HepG2 (cell line): Measurements from ENCODE around the gene SENP5. TPM values are rescaled to one million over a fixed set of nuclear protein-coding genes. Genes with fewer than 3 reads are reported as not detected.

Experiments
- ARID4A ChIP-seq: sonication (generic); formaldehyde crosslinking; IDR thresholded peaks from 2 replicates; pipeline ENCODE4 v1.5.0; 2020; ENCODE audit warnings: mild to moderate bottlenecking, missing genetic modification reagents, borderline replicate concordance
- CC2D1A ChIP-seq: sonication (generic); formaldehyde crosslinking; IDR thresholded peaks from 2 replicates; pipeline ENCODE4 v1.8.1; 2023; ENCODE audit warnings: mild to moderate bottlenecking, missing genetic modification reagents
- ELF3 ChIP-seq: IDR thresholded peaks from 2 replicates; pipeline ENCODE4 v1.6.1; 2016; ENCODE audit warnings: missing genetic modification reagents, missing compliant biosample characterization
- GABPB1 ChIP-seq: IDR thresholded peaks from 2 replicates; pipeline ENCODE4 v1.6.1; 2016; ENCODE audit warnings: mild to moderate bottlenecking, missing genetic modification reagents, moderate library complexity, missing compliant biosample characterization
- GATAD1 ChIP-seq: IDR thresholded peaks from 2 replicates; pipeline ENCODE4 v1.6.1; 2016; ENCODE audit warnings: missing genetic modification reagents, missing compliant biosample characterization
- IKZF5 ChIP-seq: IDR thresholded peaks from 2 replicates; pipeline ENCODE4 v1.6.1; 2018; ENCODE audit warnings: missing genetic modification reagents, mild to moderate bottlenecking, missing compliant biosample characterization
- KDM4B ChIP-seq: sonication (generic); formaldehyde crosslinking; IDR thresholded peaks from 2 replicates; pipeline ENCODE4 v1.4.0; 2020; ENCODE audit warnings: missing genetic modification reagents
- KMT2A ChIP-seq: sonication (generic); formaldehyde crosslinking; IDR thresholded peaks from 2 replicates; pipeline ENCODE4 v1.4.0; 2020; ENCODE audit warnings: missing genetic modification reagents
- MEIS1 ChIP-seq: sonication (generic); formaldehyde crosslinking; IDR thresholded peaks from 2 replicates; pipeline ENCODE4 v1.9.0; 2021; ENCODE audit warnings: mild to moderate bottlenecking, missing genetic modification reagents, moderate library complexity, borderline replicate concordance
- NFKBIZ ChIP-seq: IDR thresholded peaks from 2 replicates; pipeline ENCODE4 v1.6.1; 2018; ENCODE audit warnings: missing genetic modification reagents, missing compliant biosample characterization
- NR2F1 ChIP-seq, 2 experiments: fragments of 450-650 bp in 1 of 2; formaldehyde crosslinking in 1 of 2; IDR thresholded peaks; 2 replicates each; pipeline versions ENCODE4 v1.5.0 to v1.6.1; 2016 to 2020; ENCODE audit warnings: mild to moderate bottlenecking in 1 of 2, missing compliant biosample characterization in 1 of 2, missing genetic modification reagents in 1 of 2, moderate library complexity in 1 of 2
- PHF5A ChIP-seq: IDR thresholded peaks from one replicate; pipeline ENCODE4 v1.6.1; 2018; ENCODE audit warnings: low read depth, missing genetic modification reagents; ENCODE audit not compliant: unreplicated experiment
- SIX1 ChIP-seq: sonication (generic); formaldehyde crosslinking; IDR thresholded peaks from 2 replicates; pipeline ENCODE4 v1.4.0; 2020; ENCODE audit warnings: missing genetic modification reagents, borderline replicate concordance
- SRSF1 ChIP-seq: fragments of 200-400 bp; formaldehyde crosslinking; optimal IDR thresholded peaks from 2 replicates; pipeline ENCODE3; 2017; ENCODE audit warnings: mild to moderate bottlenecking, low read depth, low read length, moderate library complexity
- ZGPAT ChIP-seq: IDR thresholded peaks from 2 replicates; pipeline ENCODE4 v1.6.1; 2016; ENCODE audit warnings: mild to moderate bottlenecking
- ZNF101 ChIP-seq: sonication (generic); formaldehyde crosslinking; IDR thresholded peaks from 2 replicates; pipeline ENCODE4 v1.4.0; 2020; ENCODE audit warnings: mild to moderate bottlenecking, low read depth, missing genetic modification reagents, borderline replicate concordance
- ZNF224 ChIP-seq: sonication (generic); formaldehyde crosslinking; IDR thresholded peaks from 2 replicates; pipeline ENCODE4 v1.5.0; 2020; ENCODE audit warnings: mild to moderate bottlenecking, missing genetic modification reagents
- ZNF513 ChIP-seq: sonication (generic); formaldehyde crosslinking; conservative IDR thresholded peaks from 2 replicates; pipeline ENCODE4 v1.5.0; 2020; ENCODE audit warnings: missing genetic modification reagents
- ZNF724P ChIP-seq: sonication (generic); formaldehyde crosslinking; IDR thresholded peaks from 2 replicates; pipeline ENCODE4 v1.8.0; 2022; ENCODE audit warnings: missing genetic modification reagents, borderline replicate concordance
- polyA plus RNA-seq, 8 experiments: library from polyadenylated mRNA; depleted of rRNA in 3 of 8; stranded (reverse) in 7 of 8; unstranded in 1 of 8; fragments of >200 nt; fragmentation: Illumina TruSeq in 4 of 8; extraction: Trizol in 4 of 8; gene quantifications; 2 replicates each; pipeline versions ENCODE4 v1.2.1 to v1.2.3, GENCODE V29; 2011 to 2016; ENCODE audit warnings: low read depth in 4 of 8, missing spikeins in 1 of 8, mixed read lengths in 1 of 8; ENCODE audit not compliant: insufficient read depth in 1 of 8
- total RNA-seq, 5 experiments: library from RNA; depleted of rRNA; stranded (reverse); fragments of >200 nt; fragmentation: Illumina TruSeq; extraction: Trizol; gene quantifications; 2 replicates each; pipeline ENCODE4 v1.2.3, GENCODE V29; 2016; ENCODE audit warnings: low read depth in 1 of 5

The SENP5 gene
- total and polyA plus RNA-seq, 2 of the 13 experiments (the other 11 are each of a cell fraction or from before 2014, with no cell fraction given) = 17.6 to 30.9 TPM

GRCh38 chr3:196962108-196962929 lies 94.6 kb downstream of the SENP5 start (continued):
- TF ChIP-seq ZNF724P (CRISPR knock-in tag) (peak; percentile 39; the same call in 1 of the 2 replicates), KMT2A (CRISPR knock-in tag) (no peak), ZNF101 (CRISPR knock-in tag) (no peak), MEIS1 (no peak; the same call in 1 of the 2 replicates), CC2D1A (CRISPR knock-in tag) (0 out of 2 replicates have a peak, but pooled peaks have one; percentile 41), GATAD1 (CRISPR knock-in tag) (0 out of 2 replicates have a peak, but pooled peaks have one; percentile 49), ZNF224 (CRISPR knock-in tag) (no peak), PHF5A (CRISPR knock-in tag) (peak; percentile 94), ARID4A (peak; percentile 8; the same call in 1 of the 2 replicates), NR2F1 (CRISPR knock-in tag; IDR thresholded peaks at IDR 0.05) (peak in 1 of 2 experiments; percentile 33; a peak in 1 of 4 replicates), SRSF1 (no peak), ELF3 (CRISPR knock-in tag) (peak; percentile 71), ZGPAT (CRISPR knock-in tag) (0 out of 2 replicates have a peak, but pooled peaks have one; percentile 63), GABPB1 (CRISPR knock-in tag) (peak; percentile 17; the same call in 1 of the 2 replicates), KDM4B (peak; percentile 22; the same call in 1 of the 2 replicates), IKZF5 (CRISPR knock-in tag) (no peak), ZNF513 (CRISPR knock-in tag) (no peak), SIX1 (CRISPR knock-in tag) (peak; percentile 75; the same call in 1 of the 2 replicates), NFKBIZ (CRISPR knock-in tag) (no peak)
